Trophoblast cell (in vitro differentiated cells and primary cell): ENCODE results near the gene HBP1.
"Not testable (repeated sequence)": the region's sequence is repeated elsewhere in the genome, so short reads cannot be mapped to it uniquely, and the experiment has no call there.

Source experiments
- DNase-seq, 2 donors: peaks; one replicate each; pipeline ENCODE4 v3.0.0-alpha.2; 2016
- H2AFZ ChIP-seq: 2 replicates; pipeline ENCODE4 v1.6.1; 2013; ENCODE audit warnings: low read length, moderate library complexity, mild to moderate bottlenecking; ENCODE audit not compliant: insufficient read depth, poor library complexity
- H2AK5ac ChIP-seq: 2 replicates; pipeline ENCODE4 v1.6.1; 2013; ENCODE audit warnings: mild to moderate bottlenecking, low read length
- H2BK120ac ChIP-seq: 2 replicates; pipeline ENCODE4 v1.6.1; 2013; ENCODE audit warnings: low read length, mild to moderate bottlenecking, moderate library complexity; ENCODE audit not compliant: insufficient read depth, poor library complexity
- H2BK12ac ChIP-seq: 2 replicates; pipeline ENCODE4 v1.6.1; 2013; ENCODE audit warnings: mild to moderate bottlenecking, low read length, moderate library complexity
- H2BK5ac ChIP-seq: 2 replicates; pipeline ENCODE4 v1.6.1; 2013; ENCODE audit warnings: low read length, low read depth, moderate library complexity, mild to moderate bottlenecking; ENCODE audit not compliant: poor library complexity
- H3K14ac ChIP-seq: 2 replicates; pipeline ENCODE4 v1.6.1; 2013; ENCODE audit warnings: mild to moderate bottlenecking, low read length
- H3K18ac ChIP-seq: 2 replicates; pipeline ENCODE4 v1.6.1; 2013; ENCODE audit warnings: mild to moderate bottlenecking, low read length
- H3K23ac ChIP-seq: 2 replicates; pipeline ENCODE4 v1.6.1; 2013; ENCODE audit warnings: low read length
- H3K27ac ChIP-seq: 2 replicates; pipeline ENCODE4 v1.5.1; 2013; ENCODE audit warnings: low read depth, mild to moderate bottlenecking, inconsistent platforms, low read length, moderate library complexity
- H3K27me3 ChIP-seq: 2 replicates; pipeline ENCODE4 v1.6.1; 2013; ENCODE audit warnings: inconsistent platforms, mild to moderate bottlenecking, low read length, moderate library complexity; ENCODE audit not compliant: insufficient read depth
- H3K36me3 ChIP-seq, 2 experiments: 1 replicate in 1 of 2; 2 replicates in 1 of 2; pipeline ENCODE4 v1.6.1; 2013; ENCODE audit warnings: low read length in 2 of 2, mild to moderate bottlenecking in 2 of 2, moderate library complexity in 1 of 2; ENCODE audit not compliant: insufficient read depth in 2 of 2, control insufficient read depth in 1 of 2
- H3K4ac ChIP-seq: 2 replicates; pipeline ENCODE4 v1.6.1; 2013; ENCODE audit warnings: low read depth, mild to moderate bottlenecking, low read length, moderate library complexity
- H3K4me1 ChIP-seq, 2 experiments: 1 replicate in 1 of 2; 2 replicates in 1 of 2; pipeline ENCODE4 v1.6.1; 2013; ENCODE audit warnings: low read length in 2 of 2, mild to moderate bottlenecking in 2 of 2, moderate library complexity in 1 of 2; ENCODE audit not compliant: insufficient read depth in 2 of 2, control insufficient read depth in 1 of 2
- H3K4me2 ChIP-seq: 2 replicates; pipeline ENCODE4 v1.6.1; 2013; ENCODE audit warnings: inconsistent platforms, mild to moderate bottlenecking, low read length, moderate library complexity
- H3K4me3 ChIP-seq: 2 replicates; pipeline ENCODE4 v1.5.1; 2013; ENCODE audit warnings: mild to moderate bottlenecking, low read depth, low read length, inconsistent platforms
- H3K79me1 ChIP-seq: one replicate; pipeline ENCODE4 v1.6.1; 2013; ENCODE audit warnings: low read length
- H3K79me2 ChIP-seq: 2 replicates; pipeline ENCODE4 v1.6.1; 2013; ENCODE audit warnings: low read length, mild to moderate bottlenecking; ENCODE audit not compliant: control insufficient read depth, insufficient read depth, poor library complexity
- H3K9ac ChIP-seq: 2 replicates; pipeline ENCODE4 v1.6.1; 2013; ENCODE audit warnings: mild to moderate bottlenecking, low read length
- H3K9me3 ChIP-seq: 2 replicates; pipeline ENCODE4 v1.6.1; 2013; ENCODE audit warnings: low read depth, mild to moderate bottlenecking, control low read depth, inconsistent platforms, low read length; ENCODE audit not compliant: insufficient read depth
- H4K12ac ChIP-seq: 2 replicates; pipeline ENCODE4 v1.6.1; 2013; ENCODE audit warnings: low read depth, mild to moderate bottlenecking, low read length, moderate library complexity
- H4K8ac ChIP-seq: 2 replicates; pipeline ENCODE4 v1.6.1; 2013; ENCODE audit warnings: low read depth, mild to moderate bottlenecking, low read length, moderate library complexity
- H4K91ac ChIP-seq: one replicate; pipeline ENCODE4 v1.6.1; 2013; ENCODE audit warnings: low read depth, mild to moderate bottlenecking, low read length, moderate library complexity
- WGBS: extraction: QIAGEN DNeasy Blood & Tissue Kit; methylation state at CpG from one replicate; pipeline ENCODE4 v1.1.7; 2013; ENCODE audit warnings: missing lambda C conversion rate; ENCODE audit not compliant: insufficient read length, insufficient coverage; ENCODE audit errors: extremely low coverage; 5-methylcytosine and 5-hydroxymethylcytosine counted together

The HBP1 gene

GRCh38 chr7:107219563-107220244 is 50.9 kb downstream of the HBP1 start:
- Histone ChIP-seq H3K4me2 (no peak overlapping the region), H3K4me3 (no peak overlapping the region), H3K9ac (no peak overlapping the region), H4K8ac (no peak overlapping the region), H3K36me3 (no peaks in the 10 kb centered on the region), H4K91ac (no peak overlapping the region), H2AFZ (no peak overlapping the region), H3K14ac (no peak overlapping the region), H2BK5ac (no peak overlapping the region), H3K27me3 (no peaks in the 10 kb centered on the region), H3K27ac (no peak overlapping the region), H3K4ac (no peak overlapping the region), H3K18ac (no peak overlapping the region), H3K23ac (no peak overlapping the region), H3K9me3 (no peaks in the 10 kb centered on the region), H3K79me2 (no peaks in the 10 kb centered on the region), H2AK5ac (no peak overlapping the region), H2BK120ac (no peak overlapping the region), H4K12ac (no peak overlapping the region), H3K4me1 (peaks cover under 1 to 4% of the 10 kb centered on the region in 2 experiments), H2BK12ac (no peak overlapping the region), H3K79me1 (no peaks in the 10 kb centered on the region)
- WGBS: no CpG with 5 or more reads among the region's 2 CpGs
- no peak for DNase-seq

- Histone ChIP-seq H3K9ac (no peak overlapping the region), H2BK5ac (no peak overlapping the region), H3K79me1 (no peaks in the 10 kb centered on the region), H4K8ac (no peak overlapping the region), H3K27ac (no peak overlapping the region), H4K91ac (no peak overlapping the region), H3K4ac (no peak overlapping the region), H4K12ac (no peak overlapping the region), H3K9me3 (no peaks in the 10 kb centered on the region), H3K23ac (no peak overlapping the region), H2BK120ac (no peak overlapping the region), H2BK12ac (no peak overlapping the region), H2AFZ (no peak overlapping the region), H3K4me2 (no peak overlapping the region), H3K18ac (no peak overlapping the region), H3K79me2 (no peaks in the 10 kb centered on the region), H3K14ac (no peak overlapping the region), H3K4me1 (peaks cover 3 to 4% of the 10 kb centered on the region in 2 experiments), H3K36me3 (no peaks in the 10 kb centered on the region), H3K27me3 (no peaks in the 10 kb centered on the region), H2AK5ac (no peak overlapping the region), H3K4me3 (no peak overlapping the region)
- no peak for DNase-seq
- WGBS: no CpG with 5 or more reads among the region's 5 CpGs
Measured at GRCh38 chr7:107220356-107220755, 51.6 kb downstream of the HBP1 start.

- H3K14ac ChIP-seq, H3K4me1 ChIP-seq, H4K12ac ChIP-seq, H4K91ac ChIP-seq, H3K9me3 ChIP-seq, H3K18ac ChIP-seq, H3K9ac ChIP-seq, H2AK5ac ChIP-seq, H3K4me2 ChIP-seq, H3K27ac ChIP-seq, H3K4me3 ChIP-seq, H3K4ac ChIP-seq, H3K79me2 ChIP-seq, H3K79me1 ChIP-seq, H3K27me3 ChIP-seq, H2BK5ac ChIP-seq, H2AFZ ChIP-seq, H3K36me3 ChIP-seq, H2BK12ac ChIP-seq, H3K23ac ChIP-seq, H2BK120ac ChIP-seq, H4K8ac ChIP-seq: not testable (repeated sequence)
- DNase-seq: peak; percentile 23 to 58
- WGBS: no CpG with 5 or more reads among the region's 6 CpGs
Measured at GRCh38 chr7:107220806-107221205, 52.0 kb downstream of the HBP1 start.

- Histone ChIP-seq H3K9me3 (no peaks in the 10 kb centered on the region), H3K18ac (no peak overlapping the region), H4K8ac (no peak overlapping the region), H4K12ac (no peak overlapping the region), H3K79me2 (no peaks in the 10 kb centered on the region), H3K4me1 (peaks cover 3 to 4% of the 10 kb centered on the region in 2 experiments), H3K9ac (no peak overlapping the region), H2AFZ (no peak overlapping the region), H2BK120ac (no peak overlapping the region), H2AK5ac (no peak overlapping the region), H3K79me1 (no peaks in the 10 kb centered on the region), H3K27me3 (no peaks in the 10 kb centered on the region), H4K91ac (no peak overlapping the region), H3K4me2 (no peak overlapping the region), H3K14ac (no peak overlapping the region), H3K4ac (no peak overlapping the region), H3K36me3 (no peaks in the 10 kb centered on the region), H2BK5ac (no peak overlapping the region), H3K4me3 (no peak overlapping the region), H3K27ac (no peak overlapping the region), H2BK12ac (no peak overlapping the region), H3K23ac (peak overlapping the region; percentile 73)
- no peak for DNase-seq
- WGBS: no CpG with 5 or more reads among the region's 5 CpGs
Measured at GRCh38 chr7:107224374-107225223, 55.8 kb downstream of the HBP1 start.
